ENCODE measurements around the gene FGF3.

The FGF3 gene

DNA sequence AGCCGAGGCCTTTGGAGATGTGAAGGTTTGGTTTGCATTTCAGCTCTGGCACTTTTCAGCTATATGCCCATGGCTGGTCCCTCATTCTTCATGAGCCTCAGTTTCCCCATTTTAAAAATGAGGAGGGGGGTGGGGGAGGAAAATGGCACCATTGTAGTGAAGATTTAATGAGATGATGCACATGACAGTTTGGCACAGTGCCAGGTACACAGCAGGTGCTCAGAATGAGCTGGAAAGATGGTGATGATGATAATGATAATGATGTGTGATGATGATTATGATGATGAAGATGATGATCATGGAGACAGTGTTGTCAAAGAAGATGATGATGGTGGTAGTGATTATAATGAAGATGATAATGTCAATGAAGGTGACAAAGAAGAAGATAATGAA is 24.3 kb upstream of the FGF3 start:
- DNase-seq = no peak

DNA sequence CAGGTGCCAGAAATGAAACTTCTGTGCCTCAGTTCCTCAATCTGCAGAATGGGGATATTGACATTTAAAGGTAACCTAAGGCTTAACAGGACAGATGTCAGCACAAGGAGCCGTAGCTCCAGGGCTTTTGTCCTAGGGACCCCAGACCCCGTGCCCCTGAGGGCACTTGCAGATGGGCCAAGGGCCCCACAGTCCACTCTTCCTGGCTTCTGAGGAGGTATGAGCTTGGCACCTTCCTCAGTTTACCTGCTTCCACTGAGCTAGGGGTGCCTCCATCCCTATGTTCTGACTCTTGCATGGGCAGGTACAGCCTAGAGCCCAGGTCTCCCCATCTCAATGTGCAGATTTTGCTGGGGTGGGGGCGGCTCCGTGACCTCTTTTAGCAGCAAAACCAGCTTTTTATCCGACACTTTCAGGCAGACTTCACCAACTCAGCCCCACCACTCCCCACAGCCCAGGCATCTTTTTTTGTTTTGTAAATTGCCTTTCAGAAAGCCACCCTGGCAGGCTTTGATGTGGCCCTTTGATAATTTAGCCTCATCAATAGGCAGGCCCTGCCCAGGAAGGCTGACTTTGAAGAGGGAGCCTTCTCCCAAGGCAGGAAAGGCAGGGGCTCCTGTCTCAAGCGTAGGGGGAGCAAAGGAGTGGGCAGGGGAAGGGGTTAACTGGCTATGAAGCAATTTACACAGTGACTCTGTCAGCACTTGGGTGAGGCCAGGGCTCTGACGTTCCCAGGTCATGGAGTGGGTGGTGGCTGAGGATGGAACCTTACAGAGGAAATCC is 23.7 kb upstream of the FGF3 start:
- no peak for DNase-seq

DNA sequence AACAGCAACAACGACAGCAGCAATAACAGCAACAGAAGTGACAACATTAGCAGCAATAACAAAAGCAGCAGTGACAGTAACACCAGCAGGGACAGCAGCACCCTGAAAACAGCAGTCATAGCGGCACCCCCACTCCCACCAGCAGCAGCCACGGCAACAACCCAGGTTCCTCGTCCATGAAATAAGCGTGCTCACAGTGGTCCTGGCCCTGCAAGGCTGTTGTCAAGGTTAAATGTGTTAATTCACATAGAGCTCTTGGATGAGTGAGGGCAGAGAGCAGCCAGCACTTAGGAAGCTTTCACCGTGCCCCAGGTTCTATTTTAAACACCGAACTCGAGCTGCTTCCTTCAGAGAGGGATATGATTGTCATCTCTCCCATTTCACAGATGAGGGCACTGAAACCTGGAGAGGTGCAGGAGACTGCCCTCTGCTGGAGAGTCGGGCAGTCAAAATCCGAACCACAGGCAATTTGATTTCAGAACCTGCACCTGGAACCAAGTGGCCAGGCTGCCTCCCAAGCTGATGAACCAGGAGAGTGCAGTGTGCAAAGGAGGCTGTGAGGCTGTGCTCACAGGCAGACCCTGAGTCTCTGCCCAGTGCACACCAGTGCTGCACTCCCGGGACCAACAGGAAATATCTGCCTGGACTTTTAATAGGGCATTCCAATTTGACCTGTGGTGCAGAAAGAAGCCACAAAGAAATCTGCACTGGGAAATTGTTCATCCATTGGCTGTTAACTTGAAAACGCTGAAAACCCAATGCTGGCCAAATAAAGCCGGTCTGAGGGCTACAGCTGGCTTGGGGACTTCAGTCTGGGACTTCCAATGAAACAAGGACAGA is 22.9 kb upstream of the FGF3 start:
- no peak for DNase-seq

GRCh38 chr11:69841170-69841858 is 22.1 kb upstream of the FGF3 start:
- no peak for DNase-seq

DNA sequence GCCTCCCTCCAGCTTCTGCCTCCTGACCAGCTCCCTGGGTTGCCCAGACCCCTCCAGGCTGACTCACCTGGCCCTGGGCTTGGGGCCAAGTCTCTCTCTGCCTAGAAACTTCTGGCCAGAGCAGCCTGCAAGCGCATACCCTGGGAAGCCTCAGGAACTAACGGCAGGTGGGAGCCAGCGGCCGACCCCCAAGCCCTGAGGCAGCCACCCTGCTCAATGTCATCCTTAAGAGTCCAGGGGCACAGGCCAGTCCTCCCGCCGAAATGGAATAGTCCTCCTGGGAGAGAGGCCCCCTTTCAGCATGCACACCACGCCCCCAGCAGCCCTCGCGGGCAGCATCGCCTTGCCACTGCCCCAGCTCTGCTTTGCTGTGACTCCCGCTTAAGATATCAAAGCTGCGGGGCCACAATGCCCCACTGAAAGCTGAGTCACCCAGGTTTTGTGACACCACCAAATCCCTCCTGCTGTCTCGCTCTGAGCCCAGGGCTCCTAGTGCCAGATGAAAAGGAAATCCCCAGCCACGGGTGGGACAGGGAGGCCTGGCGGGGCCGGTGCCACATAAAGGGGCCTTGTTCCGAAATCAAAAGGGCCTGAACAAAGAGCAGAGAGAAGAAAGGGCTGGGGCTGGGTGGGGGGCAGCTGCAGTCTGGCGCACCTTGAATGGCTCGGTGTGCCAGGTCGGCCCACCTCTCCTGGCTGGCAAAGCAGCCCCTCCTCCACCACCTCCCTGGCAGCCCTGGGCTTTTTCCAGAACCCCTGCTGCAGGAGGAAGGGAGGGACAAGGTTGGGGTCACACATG is 21.4 kb upstream of the FGF3 start:
- DNase-seq = no peak

DNA sequence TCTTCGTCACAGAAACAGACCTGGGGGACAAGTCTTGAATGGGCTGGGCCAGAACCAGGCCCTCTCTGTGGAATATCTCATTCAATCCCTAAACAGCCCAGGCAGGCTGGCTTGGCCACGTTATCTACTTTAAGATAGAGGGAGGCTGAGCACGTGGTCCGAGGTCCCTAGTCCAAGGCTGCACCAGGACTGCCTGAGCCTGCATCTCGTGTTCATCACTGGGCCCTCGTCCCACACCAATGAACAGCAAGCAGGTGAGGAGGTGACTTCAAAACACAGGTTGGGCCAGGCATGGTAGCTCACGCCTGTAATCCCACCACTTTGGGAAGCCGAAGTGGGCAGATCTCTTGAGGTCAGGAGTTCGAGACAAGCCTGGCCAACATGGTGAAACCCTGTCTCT is 20.3 kb upstream of the FGF3 start:
- DNase-seq = no peak

- DNase-seq = no peak
Measured at GRCh38 chr11:69837791-69838190, 18.6 kb upstream of the FGF3 start.

GRCh38 chr11:69836401-69836800 is 17.2 kb upstream of the FGF3 start:
- no peak for DNase-seq

DNA sequence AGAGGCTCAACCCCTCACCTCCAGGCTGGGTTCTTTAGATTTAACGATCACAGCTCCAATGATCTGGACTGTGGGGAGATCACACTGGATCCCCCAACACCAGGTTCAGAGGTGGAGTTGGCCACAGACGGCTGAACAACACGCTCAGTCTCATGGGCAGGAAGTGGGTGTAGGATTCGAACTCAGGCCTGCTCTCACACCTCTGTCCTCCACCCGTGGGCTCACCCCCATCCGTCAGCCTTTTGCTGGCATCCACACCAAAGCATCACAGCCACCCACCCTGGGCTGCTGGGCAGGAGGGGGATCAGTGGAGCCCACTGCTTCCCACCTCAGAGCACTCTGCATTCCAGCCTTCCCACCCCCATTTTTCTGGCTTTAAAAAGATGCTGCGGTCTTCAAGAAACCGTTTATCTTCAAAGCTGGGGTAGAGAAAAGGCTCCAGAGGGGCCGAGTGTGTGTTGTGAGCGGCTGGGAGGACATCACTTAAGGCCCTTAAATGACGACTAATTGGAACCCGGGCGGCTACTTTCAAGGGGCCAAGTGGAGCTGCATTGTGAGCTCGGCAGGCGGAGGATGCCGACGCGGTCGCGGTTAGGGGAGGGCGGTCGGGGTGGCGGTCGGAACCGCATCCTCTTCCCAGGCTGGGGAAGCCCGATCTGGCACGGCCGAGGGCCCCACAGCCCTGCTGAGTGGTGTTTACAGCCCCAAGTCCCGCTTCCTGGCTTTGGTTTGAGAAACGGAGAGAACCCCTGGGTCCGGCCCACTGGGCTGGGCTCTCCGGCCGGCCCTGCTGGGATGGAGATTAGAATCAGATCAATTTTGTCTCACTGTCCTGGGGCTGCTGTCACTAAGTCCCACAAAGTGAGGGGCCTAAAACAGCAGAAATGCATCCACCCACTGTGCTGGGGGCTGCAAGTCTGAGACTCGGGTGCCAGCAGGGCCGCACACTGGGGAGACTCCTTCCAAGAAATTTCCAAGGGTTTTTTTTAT is 15.9 kb upstream of the FGF3 start:
- no peak for DNase-seq

- DNase-seq = no peak
Measured at GRCh38 chr11:69834251-69834650, 15.0 kb upstream of the FGF3 start.

DNA sequence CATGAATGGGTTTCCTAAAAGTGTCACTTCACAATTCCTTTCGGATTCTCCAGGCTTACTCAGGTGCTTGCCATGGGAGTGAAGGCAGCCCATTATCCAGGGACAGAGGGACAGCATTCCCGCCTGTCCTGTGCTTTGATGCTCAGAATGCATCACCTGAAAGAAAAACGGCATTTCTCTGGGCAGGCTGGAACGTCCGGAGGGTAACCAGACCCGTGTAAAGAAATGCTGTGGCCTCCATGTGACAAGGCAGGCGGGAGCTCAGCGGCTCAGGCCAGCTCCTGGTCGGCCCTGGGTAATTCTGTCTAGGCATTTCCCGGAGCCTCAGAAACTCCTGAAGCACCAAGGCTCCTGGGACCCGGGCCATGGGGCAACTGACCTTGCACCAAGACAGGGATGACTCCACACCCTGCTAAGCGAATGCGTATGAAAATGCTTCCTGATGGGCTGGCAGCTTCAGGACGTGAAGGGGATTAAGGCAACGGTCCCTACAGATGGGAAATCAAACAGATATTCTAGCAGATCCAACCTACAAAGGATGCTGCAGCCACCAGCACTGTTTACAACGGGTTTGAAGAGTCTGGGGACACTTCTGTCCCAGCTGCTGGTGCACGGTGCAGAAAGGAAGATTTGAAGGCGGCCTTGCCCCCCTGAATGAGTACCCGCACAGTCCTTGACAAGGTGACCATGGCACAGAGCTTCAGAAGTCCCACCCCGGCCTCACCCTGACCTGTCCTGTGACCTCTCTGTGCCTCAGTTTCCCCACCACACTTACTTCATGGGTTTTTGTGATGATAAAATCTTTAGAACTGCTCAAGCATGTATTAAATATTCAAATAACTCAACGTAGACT is 13.6 kb upstream of the FGF3 start:
- DNase-seq = no peak

DNA sequence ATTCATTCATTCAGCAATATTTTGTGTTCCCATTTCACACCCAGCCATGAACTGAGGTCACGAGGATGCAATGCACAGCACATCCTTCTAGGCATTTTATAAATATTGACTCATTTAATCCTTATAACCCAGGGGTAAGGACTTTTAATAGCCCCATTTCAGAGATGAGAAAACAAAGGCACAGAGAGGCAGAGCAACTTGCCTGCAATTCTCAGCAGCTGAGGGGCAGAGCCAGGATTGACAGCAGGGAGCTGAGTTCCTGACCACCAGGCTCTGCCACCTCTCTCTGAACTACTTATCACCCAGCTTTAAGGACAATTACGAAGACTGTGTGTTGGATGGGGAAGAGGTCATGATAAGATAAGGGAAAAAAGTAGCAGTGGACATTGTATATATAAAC is 12.8 kb upstream of the FGF3 start:
- DNase-seq = no peak

- no peak for DNase-seq
Measured at GRCh38 chr11:69830086-69830485, 10.9 kb upstream of the FGF3 start.

DNA sequence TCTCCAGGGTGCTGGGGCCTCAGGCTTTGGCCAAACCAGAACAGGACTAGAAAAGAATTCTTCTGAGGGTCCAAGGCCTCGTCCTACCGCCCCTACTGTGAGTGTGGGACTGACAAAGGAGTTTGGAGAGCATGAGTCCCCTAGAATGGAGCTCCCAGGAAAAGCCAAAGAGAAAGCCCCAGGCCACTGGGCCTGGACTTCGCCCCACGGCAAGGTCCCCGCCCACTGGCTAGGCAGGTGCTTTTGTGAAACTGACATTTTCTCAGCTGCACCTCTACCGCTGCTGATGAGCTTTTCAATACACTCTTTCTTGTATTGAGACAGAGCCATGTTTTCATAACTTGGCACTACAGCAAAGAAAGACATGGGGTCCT is 9.7 kb upstream of the FGF3 start:
- no peak for DNase-seq

DNA sequence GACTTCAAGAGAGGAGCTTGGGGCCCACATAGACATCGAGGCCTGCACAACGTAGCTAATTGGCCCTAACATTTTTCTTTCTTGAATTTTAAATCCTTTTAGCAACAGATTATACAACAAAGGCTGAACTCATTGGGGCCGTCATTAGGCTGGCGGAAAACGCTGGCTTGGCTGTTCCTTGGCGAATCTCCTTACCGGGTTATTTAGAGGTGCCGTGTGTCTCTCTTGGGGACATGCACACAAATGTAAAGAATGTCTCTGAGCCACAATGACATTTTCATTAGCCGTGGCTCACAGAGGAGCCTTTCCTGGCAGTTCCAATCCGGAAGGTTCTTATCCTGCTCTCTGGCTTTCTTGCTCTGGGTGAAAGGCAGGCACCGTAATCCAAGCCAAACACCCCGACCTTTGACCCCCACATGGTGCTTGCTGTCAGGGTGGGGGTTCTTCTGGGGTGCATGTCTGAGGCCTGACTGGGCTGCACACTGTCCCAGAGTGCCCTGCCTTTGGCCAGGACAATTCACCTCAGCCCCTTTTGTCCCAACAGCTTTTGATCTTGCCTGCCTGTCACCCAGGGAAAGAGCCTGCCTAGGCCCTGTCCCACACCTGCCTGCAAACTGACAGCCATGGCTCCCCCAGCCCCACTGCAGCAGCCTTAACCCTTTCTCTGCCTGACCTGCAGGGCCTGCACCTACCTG is 9.2 kb upstream of the FGF3 start:
- no peak for DNase-seq

DNA sequence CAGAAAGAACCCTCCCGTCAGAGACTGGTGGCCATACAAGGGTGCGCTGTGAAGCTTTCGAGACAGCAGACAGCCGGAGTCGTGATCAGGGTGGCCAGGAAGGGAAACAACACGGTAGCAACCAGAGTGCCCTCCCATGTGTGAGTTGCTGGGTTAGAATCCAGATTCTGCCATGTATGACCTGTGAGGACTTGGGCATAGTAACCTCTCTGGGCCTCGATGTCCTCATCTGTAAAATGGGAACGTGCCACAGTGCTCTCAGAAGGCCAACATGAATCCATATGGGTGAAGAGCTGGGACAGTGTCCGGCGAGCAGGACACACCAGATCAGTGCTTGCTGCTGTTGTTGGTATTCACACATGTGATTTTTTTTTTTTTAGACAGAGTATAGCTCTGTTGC is 7.6 kb upstream of the FGF3 start:
- DNase-seq = no peak

DNA sequence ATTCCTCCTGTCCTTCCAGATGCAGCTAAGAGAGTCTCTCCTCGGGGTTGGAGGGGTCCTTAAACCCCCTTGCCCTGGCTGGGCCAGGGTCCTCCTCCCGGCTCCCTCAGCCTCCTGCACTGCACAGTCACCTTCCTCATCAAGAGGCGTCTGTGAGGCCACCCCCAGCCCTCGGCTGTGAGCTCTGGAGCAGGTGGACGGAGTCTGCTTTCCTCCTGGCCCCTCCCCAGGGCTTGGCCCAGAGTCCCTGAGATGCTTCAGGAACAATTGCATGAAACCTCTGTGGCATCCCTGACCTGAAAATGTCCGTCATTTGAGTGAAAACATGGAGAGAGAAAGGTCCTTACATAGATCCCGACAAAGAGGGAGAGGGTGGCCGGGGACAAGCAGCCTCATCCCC is 6.7 kb upstream of the FGF3 start:
- no peak for DNase-seq

DNA sequence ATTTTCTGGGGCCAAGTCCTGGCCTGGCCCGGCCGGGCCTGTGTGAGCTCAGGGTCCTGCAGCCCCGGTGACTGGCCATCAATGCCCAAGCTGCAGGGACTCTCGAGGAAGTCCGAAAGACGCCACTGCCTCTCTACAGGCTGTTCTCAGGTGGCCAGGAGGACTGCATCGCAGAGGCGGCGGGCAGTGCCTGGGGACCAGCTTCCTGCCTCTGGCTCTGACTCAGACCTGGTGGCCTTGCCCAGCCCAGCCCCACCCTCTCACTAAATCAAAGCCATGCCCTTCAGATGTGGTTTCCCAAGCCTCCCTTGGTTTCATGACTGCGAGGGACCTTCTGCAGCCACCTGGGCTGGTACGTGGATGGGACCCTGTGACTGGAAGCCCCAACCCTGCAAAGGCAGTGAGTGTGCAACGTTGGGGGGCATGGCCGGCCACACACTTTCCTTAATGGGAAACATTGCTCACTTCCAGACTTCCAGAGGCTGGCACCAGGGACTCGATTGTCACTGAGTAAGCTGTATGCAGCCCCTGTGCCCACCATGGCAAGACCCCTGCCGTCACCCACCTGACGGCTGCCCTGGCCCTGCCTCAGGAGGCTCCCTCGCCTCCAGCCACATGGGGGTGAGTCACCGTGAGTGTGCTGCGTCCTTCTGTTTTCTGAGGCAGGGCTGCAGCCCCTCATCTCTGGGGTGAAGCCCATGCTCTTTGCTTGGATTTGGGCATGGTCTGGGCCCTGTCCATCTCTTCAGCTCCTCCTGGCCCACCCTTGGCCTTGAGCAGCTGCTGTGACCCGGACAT is 6.0 kb upstream of the FGF3 start:
- no peak for DNase-seq

GRCh38 chr11:69823641-69824265 is 4.5 kb upstream of the FGF3 start:
- DNase-seq = no peak
